OCI-LY7 (cell line): Measurements from ENCODE around the gene PRR15L.

Experiments used
- CTCF ChIP-seq: fragments of 200-600 bp; sonication (generic); conservative IDR thresholded peaks from 2 replicates; pipeline ENCODE4 v1.5.1; 2014; ENCODE audit warnings: mild to moderate bottlenecking, antibody characterized with exemption, low read length, moderate library complexity, mixed read lengths
- EZH2phosphoT487 ChIP-seq: fragments of 200-600 bp; sonication (generic); IDR thresholded peaks from 2 replicates; pipeline ENCODE4 v1.6.1; 2018; ENCODE audit warnings: low read depth, borderline replicate concordance, mild to moderate bottlenecking, mixed run types, antibody characterized with exemption, low read length, moderate library complexity, mixed read lengths

DNA sequence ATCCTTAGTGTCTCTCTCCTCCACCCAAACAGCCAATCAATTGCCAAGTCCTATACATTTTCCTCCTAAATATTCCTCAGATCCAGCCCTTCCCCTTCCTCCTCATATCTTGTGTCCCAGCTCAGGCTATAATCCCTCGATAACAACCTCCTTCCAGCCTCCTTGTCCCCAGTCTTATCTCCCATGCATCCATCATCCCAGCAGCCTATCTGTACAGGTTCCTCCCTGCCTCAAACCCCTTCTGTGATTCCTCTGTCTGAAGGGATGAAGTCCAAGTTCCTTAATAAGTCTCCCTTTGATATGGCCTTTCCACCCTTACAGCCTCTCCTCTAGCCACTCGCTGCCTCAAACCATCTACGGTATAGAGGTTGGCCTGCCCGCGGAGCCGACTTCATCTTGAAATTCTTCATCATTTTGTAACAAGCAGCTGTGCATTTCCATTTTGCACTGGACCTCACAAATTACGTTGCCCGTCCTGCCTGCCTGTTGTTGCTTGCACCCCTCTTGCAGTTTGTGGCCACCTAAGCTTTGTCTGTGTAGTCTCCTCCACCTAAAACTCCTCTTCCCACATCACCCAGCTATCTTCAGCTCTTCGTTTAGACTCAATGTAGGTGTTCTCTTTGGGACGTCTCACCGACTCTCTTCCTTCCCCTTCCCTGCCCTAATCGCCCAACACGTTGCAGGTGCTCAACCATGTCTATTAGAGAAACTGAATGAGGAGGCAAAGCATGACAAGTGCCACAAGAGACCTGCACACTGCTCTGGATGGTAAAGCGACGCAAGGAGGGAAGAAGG is 12.4 kb upstream of the PRR15L start:
- no peak for TF ChIP-seq CTCF
- no peak for TF ChIP-seq EZH2phosphoT487
